ENCODE data around the gene KPNA4.
"Not testable (repeated sequence)": the region's sequence is repeated elsewhere in the genome, so short reads cannot be mapped to it uniquely, and the experiment has no call there.

The KPNA4 gene

GRCh38 chr3:160538895-160539294 lies 26.5 kb downstream of the KPNA4 start:
- Histone ChIP-seq H3K27ac (replicated peaks) (no peak overlapping the region), H3K4me3 (replicated peaks; ENCODE audit: insufficient read depth, low read length) (no peak overlapping the region), H3K27me3 (ENCODE audit: insufficient read depth, poor library complexity, severe bottlenecking) (no peaks in the 10 kb centered on the region)
- no peak for TF ChIP-seq CTCF (IDR thresholded peaks at IDR 0.05; ENCODE audit: insufficient read depth, low read length)
- no peak for TF ChIP-seq REST (IDR thresholded peaks at IDR 0.05; ENCODE audit: insufficient replicate concordance, low read depth)
- TF ChIP-seq SPI1 (IDR thresholded peaks at IDR 0.05; ENCODE audit: borderline replicate concordance, low read depth) = no peak
- no peak for TF ChIP-seq GABPA (IDR thresholded peaks at IDR 0.05; ENCODE audit: low read depth)
- no peak for TF ChIP-seq POLR2AphosphoS5 (IDR thresholded peaks at IDR 0.05; ENCODE audit: low read depth)
- no peak for DNase-seq (ENCODE audit: low read depth in 1 of 2, low spot score in 1 of 2)

DNA sequence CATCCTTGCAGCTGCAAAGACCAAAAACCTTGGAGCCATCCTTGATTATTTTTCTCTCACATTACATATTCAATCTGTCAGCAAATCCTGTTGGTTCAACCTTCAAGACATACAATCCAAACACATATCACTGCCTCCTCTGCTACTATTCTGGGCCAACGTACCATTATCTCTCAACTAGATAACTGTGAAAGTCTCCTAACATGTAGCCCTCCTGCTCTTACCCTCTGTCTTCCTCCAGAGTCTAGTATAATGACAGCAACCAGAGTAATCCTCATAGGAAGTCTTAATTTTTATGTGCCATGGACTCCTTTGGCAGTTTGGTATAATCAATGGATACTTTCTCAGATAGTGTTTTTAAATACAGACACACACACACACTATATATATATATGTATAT lies 27.6 kb downstream of the KPNA4 start:
- TF ChIP-seq SPI1 (IDR thresholded peaks at IDR 0.05; ENCODE audit: borderline replicate concordance, low read depth) (no peak), CTCF (IDR thresholded peaks at IDR 0.05; ENCODE audit: insufficient read depth, low read length) (no peak), GABPA (IDR thresholded peaks at IDR 0.05; ENCODE audit: low read depth) (no peak), REST (IDR thresholded peaks at IDR 0.05; ENCODE audit: insufficient replicate concordance, low read depth) (no peak), POLR2AphosphoS5 (IDR thresholded peaks at IDR 0.05; ENCODE audit: low read depth) (no peak)
- Histone ChIP-seq H3K27ac (replicated peaks) (no peak overlapping the region), H3K27me3 (ENCODE audit: insufficient read depth, poor library complexity, severe bottlenecking) (no peaks in the 10 kb centered on the region), H3K4me3 (replicated peaks; ENCODE audit: insufficient read depth, low read length) (no peak overlapping the region)
- DNase-seq (ENCODE audit: low read depth in 1 of 2, low spot score in 1 of 2) = no peak

- Histone ChIP-seq H3K4me3 (replicated peaks; ENCODE audit: insufficient read depth, low read length) (no peak overlapping the region), H3K27ac (replicated peaks) (no peak overlapping the region), H3K27me3 (ENCODE audit: insufficient read depth, poor library complexity, severe bottlenecking) (no peaks in the 10 kb centered on the region)
- no peak for DNase-seq (ENCODE audit: low read depth in 1 of 2, low spot score in 1 of 2)
- TF ChIP-seq SPI1 (IDR thresholded peaks at IDR 0.05; ENCODE audit: borderline replicate concordance, low read depth) = no peak
These were observed 33.0 kb downstream of the KPNA4 start for GRCh38 chr3:160532371-160532770.

- no peak for TF ChIP-seq REST (IDR thresholded peaks at IDR 0.05; ENCODE audit: insufficient replicate concordance, low read depth)
- no peak for TF ChIP-seq SPI1 (IDR thresholded peaks at IDR 0.05; ENCODE audit: borderline replicate concordance, low read depth)
- no peak for TF ChIP-seq CTCF (IDR thresholded peaks at IDR 0.05; ENCODE audit: insufficient read depth, low read length)
- no peak for TF ChIP-seq POLR2AphosphoS5 (IDR thresholded peaks at IDR 0.05; ENCODE audit: low read depth)
- no peak for TF ChIP-seq GABPA (IDR thresholded peaks at IDR 0.05; ENCODE audit: low read depth)
- H3K4me3 ChIP-seq (replicated peaks; ENCODE audit: insufficient read depth, low read length) = no peak overlapping the region
- no peaks in the 10 kb centered on the region for H3K27me3 ChIP-seq (ENCODE audit: insufficient read depth, poor library complexity, severe bottlenecking)
- no peak for DNase-seq (ENCODE audit: low read depth in 1 of 2, low spot score in 1 of 2)
- H3K27ac ChIP-seq (replicated peaks) = no peak overlapping the region
These were observed 34.1 kb downstream of the KPNA4 start for GRCh38 chr3:160531311-160531710.

GRCh38 chr3:160516391-160516790 lies 49.0 kb downstream of the KPNA4 start:
- not testable (repeated sequence) for H3K27ac ChIP-seq (replicated peaks); DNase-seq (ENCODE audit: low read depth in 1 of 2, low spot score in 1 of 2); H3K27me3 ChIP-seq (ENCODE audit: insufficient read depth, poor library complexity, severe bottlenecking); H3K4me3 ChIP-seq (replicated peaks; ENCODE audit: insufficient read depth, low read length)

Data from HL-60 (cell line).